Stimulated activated CD8-positive, alpha-beta memory T cell treated with anti-CD3 and anti-CD28 coated beads, Interleukin-4, amount 100 ng/mL, for 24 hours (primary cell): ENCODE data around the gene RCBTB1.
"Not testable (repeated sequence)": the region's sequence is repeated elsewhere in the genome, so short reads cannot be mapped to it uniquely, and the experiment has no call there.

ENCODE experiments used
- DNase-seq: peaks from one replicate; pipeline ENCODE4 v3.0.0-alpha.2; 2020; ENCODE audit warnings: low read depth

The RCBTB1 gene

DNA sequence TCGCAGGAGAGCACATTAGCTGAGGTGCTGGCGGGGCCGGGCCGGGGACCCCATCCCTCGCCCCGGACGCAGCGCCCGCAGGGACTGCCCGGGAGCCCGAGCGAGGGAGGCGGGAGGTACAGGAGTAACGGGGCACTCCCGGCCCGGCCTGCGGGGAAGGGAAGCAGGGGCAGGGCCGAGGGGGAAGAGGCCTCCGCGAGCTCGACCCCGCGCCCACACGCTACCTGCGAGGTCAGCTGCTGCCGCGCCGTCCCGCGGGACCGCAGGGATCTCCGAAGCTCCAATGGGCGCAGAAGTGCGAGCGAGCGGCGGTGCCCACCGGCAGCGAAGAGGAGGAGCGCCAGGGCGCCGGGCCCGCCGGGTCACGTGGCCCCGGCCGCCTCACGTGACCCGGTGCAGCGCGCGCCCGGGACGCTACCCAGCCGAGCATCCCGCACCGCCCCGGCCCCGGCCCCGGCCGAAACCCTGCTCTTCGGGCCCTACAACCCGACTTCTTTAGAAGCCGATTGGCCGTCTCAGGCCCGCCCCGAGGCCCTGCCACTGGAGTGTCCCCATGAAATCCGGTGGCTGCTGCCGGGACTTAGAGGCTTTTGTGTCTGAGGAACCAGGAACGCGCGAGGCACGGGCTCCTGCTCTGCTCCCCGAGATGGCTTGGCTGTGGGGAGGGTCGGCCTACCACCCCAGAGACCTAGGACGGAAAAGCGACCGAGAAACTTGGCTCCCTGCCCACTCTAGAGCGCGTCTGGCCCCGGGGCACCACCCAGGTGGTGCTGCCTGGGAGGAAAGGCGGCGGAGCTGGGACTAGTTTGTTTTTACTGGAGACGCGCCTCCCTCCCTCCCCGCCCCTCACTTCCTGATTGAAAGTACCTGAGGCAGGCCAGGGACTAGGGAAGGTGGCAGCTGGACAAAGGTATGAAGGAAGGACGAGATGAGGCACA, at the start of gene RCBTB1:
RCBTB1 (minus strand) TSS at position 339 of the 938 bp plus-strand sequence. CDS start 18,279 bp downstream, outside the sequence.
- peak; percentile 56 for DNase-seq

DNA sequence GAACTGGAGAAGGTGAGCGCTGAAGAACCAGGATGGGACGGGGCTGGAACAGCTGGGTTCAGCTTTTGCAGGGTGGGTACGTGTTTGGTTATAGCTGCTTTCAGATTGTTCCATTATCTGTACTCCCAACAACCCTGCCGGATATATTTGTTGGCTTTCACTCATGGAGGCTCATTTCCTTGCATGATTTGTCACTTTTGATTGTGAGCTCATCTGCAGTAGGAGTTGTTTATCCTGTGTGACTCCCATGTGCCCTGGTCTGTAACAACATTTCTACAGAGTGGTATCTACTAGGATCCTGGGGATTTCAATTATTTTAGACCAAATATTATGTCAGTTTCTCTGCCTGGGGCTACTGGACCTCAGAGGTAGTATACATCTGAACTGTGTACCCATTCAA, 48.4 kb upstream of the RCBTB1 start:
- no peak for DNase-seq

DNA sequence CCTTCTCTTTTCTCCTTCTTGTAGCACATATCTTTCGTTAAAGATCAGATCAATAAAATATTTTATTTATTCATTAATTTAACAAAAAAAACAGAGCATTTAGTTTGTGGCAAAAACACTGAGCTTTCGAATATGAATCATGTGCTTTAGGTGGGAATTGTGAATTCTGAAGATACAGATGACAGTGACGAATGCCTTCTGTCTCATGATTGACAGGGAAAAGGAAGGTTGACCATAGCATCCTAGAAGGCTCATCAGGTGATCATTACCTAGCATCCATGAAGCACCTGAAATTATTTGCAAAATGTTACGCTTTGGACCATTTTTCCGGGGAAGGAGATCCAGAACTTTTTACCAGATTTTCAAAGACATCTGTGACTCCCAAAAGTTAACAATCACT, 46.8 kb upstream of the RCBTB1 start:
- no peak for DNase-seq

DNA sequence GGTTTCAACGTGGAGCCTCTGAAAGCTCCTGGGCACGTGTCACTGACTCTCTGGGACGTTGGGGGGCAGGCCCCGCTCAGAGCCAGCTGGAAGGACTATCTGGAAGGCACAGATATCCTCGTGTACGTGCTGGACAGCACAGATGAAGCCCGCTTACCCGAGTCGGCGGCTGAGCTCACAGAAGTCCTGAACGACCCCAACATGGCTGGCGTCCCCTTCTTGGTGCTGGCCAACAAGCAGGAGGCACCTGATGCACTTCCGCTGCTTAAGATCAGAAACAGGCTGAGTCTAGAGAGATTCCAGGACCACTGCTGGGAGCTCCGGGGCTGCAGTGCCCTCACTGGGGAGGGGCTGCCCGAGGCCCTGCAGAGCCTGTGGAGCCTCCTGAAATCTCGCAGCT, 45.2 kb upstream of the RCBTB1 start:
- no peak for DNase-seq

DNA sequence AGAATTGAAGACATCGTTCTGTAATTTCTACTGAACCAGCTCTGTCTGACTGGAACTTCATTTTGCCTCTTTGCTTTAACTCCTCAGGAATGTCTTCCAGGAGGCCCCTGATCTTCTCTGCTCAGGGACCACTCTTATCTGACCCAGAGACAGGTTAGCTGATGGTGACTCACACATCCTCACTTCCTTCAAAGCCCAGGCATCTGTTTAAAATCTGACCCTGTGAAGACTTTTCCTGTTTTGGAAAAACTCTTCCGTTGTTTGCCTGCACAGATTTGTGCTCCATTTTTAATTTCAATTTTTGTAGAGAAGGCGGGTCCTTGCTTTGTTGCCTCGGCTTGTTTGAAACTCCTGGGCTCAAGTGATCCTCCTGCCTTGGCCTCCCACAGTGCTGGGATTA, 44.6 kb upstream of the RCBTB1 start:
- no peak for DNase-seq

DNA sequence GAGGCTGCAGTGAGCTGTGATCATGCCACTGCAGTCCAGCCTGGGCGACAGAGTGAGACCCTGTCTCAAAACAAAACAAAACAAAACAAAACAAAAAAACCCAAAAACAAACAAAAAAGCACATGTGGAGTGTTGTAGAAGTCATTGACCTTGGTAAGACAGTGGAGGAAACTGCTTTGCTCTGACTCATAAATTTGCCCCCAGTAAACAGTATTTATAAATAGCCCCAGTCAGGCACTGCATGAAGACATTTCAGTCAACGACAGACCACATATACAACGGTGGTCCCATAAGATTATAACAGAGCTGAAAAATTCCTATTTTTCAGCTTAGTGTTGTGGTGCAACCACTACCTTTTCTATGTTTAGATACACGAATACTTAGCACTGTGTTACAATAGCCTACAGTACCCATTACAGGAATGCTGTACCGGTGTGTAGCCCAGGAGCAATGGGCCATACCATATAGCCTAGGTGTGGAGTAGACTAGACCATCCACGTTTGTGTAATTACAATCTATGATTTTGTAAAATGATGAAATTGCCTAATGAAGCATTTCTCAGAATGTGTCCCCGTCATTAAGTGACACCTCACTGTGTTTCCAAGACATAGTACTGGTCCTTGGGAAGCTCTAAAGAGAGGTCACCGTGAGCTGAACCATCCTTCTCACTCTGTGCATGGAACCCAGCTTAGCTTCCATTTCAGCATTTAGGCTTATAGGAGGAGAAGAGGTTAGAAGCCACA, 44.0 kb upstream of the RCBTB1 start:
- no peak for DNase-seq

DNA sequence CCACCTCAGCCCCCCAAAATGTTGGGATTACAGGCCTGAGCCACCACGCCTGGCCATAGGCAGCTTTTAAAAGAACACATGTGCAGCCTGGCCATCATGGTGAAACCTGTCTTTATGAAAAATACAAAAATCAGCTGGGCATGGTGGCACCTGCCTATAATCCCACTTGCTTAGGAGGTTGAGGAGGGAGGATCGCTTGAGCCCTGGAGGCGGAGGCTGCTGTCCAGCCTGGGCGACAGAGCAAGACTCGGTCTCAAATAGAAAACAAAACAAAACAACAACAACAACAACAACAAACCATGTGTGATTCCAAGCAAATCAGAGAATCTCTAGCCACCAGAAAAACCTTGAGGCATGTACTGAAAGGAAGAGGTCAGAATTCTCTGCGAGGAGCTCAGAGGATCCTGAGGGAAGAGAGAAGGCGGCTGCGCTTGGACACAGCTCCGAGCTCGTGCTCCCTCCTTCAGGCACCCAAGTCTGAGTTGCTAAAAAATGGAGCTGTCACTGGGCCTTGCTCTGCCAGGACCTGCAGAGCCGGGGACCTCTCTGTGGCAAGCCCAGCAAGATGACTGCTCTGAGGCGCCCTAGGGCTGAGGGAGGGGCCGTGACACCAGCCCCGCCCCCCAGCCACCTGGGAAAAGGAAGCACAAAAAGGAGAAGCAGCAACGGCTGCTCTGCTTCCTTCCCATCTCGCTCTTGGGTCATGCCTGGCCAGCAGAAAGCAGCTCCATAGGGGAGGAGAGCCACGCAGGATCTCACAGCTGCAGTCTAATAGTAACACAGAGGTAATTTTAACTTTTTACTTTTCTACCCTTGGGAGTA, 42.7 kb upstream of the RCBTB1 start, which contains the start of gene ARL11:
ARL11 (plus strand) TSS at position 677 of the 822 bp plus-strand sequence. CDS start 1,941 bp downstream, outside the sequence.
- DNase-seq, result peak; percentile 53

DNA sequence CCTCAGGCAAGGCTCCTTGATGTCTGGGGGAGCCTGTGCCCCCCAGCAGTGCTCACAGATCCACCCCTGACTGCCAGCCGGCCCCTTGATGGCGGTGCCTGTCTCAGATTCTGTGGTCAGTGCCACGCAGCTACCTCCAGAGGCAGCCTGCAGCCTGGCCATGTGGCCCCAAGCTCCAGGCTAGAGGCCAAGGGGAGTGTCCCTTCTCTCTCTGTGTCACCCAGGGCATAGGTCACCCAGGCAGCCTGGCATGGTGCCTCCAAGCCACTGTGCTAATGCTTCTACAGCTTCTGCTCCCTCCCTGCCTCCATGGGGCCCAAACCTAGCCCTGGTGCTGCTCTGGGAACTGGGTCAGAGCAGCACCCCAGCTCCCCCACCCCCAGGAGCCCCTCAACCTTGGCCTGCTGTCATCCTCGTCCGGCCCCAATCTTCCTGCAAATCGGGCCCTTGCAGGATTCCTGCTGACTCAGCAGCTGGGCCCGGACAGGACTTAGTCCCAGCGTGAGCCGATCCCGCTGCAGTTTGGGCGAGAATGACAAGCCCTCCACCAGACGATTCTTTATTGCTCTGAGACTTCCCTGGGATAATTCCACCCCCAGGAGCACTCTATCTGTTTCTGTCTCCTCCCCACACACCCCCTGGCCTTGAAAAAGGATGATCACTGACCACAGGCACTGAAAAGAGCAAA, 40.2 kb upstream of the RCBTB1 start:
- DNase-seq, result no peak

DNA sequence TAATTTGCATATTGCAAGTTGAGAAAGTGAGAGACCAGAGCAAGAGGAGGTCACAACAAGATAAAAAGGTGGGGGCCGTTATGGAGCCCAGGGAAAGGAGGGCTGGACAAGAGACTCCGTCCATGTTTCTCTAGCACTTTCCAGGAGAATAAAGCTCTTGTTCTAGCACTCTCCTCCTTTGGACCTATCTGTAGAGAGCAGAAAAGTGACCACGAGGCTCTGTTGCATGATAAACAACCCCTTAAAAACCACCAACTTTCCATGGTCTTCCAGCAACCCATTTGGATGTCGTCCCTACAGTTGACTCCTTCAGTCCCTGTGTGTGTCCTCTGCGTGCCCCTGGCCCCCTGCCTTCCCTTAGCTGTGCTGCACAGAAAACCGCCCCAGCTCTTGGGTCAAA, 38.9 kb upstream of the RCBTB1 start:
- DNase-seq, result no peak

DNA sequence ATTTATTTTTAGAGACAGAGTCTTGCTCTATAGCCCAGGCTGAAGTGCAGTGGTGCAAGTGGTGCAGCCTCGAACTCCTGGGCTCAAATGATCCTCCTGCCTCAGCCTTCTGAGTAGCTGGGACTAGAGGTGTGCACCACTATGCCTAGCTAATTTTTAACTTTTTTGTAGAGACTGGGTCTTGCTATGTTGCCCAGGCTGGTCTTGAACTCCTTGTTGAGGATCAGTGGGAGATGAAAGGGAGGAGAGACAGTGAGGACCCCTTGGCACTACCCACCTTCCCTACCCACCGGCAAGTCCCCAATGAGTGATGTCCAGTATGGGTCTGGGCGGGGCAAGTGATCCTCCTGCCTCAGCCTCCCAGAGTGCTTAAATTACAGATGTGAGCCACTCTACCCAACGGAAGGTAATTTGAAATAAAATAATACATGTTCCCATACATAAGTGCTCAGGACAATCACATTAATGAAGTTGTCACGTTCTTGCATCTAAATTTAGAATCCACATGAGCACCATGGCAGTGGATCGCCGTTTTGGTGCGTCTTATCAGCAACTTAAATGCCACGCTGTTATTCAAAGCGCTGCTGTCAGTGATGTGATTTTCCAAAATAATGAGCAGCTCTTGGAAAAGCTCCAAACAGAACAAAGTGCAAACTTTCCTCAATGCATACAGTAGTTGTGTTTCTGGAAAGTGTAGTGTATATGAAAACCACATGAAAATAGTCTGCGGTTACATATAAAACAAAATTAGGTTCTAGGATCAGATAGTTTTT, 37.0 kb upstream of the RCBTB1 start:
- DNase-seq, result no peak

DNA sequence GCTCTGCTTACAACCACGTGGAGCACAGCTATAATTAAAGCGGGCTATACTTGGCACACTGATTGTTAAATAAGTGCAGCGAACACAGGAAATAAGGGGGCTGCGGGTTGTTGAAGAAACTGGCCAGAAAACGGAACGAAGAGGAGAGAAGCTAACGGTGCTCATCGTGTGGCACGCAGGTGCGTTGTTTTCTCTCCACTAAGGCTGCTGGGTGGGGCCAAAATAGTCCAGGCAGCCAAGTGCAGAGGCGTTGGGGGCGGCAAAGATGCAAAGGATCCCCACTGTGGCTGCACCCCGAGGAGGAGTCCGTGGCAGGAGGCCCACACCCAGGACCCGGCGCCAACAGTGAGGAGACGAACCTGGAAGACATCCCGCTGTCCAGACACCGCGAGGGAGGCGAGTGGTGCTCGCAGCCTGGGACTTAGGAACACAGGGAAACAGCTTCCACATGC, 34.8 kb upstream of the RCBTB1 start:
- DNase-seq, result no peak

DNA sequence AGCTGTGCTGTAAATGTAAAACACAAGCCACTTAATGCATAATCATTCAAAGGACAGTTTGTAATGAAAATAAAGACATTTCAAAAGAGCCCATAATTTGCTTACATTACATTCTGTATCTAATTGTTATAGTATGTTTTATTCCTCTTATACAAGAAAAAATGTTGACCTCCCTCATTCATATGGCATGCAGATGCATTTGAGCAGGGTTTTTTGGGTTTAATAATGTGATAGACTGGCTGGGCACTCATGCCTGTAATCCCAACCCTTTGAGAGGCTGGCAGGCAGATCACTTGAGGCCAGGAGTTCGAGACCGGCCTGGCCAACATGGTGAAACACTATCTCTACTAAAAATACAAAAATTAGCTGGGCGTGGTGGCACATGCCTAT, 31.3 kb upstream of the RCBTB1 start:
- no peak for DNase-seq

DNA sequence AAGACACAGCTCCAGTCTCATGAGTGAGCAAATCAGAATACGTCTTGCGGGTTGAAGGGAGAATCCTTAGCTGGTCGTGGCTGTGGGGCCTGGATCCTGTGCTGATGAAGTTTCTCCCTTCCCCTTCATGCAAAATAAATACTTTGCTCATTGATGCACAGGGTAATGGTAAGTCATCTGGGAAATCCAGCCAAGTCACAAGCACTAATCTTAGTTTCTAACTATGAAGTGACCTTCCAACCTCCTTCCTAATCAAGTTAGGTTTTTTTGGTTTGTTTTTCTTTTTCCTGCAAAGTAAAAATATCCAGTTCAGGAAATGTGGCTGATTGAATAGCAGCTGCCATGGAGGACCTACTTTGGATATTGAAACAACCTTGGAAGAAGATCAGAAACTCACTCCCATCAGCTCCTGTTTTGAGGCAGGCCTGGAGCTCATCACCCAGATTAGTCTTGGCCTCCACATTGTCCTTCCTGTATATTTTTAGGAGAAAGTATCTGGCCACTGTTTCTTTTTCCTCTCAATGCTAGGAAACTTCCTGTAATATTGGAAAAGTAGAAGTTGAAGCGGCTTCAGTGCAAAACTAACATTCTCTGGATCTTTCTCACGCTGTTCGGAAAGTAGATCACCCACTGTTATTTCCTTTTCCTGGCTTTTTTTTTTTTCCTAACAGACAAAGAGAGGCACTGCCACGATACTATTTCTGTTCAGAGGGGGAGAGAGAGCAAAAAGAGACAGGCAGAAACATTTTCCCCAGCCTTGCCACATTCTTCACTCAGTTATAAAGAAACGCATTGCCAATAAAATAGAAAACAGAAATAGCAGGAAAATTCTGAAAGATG, 30.7 kb upstream of the RCBTB1 start:
- no peak for DNase-seq

DNA sequence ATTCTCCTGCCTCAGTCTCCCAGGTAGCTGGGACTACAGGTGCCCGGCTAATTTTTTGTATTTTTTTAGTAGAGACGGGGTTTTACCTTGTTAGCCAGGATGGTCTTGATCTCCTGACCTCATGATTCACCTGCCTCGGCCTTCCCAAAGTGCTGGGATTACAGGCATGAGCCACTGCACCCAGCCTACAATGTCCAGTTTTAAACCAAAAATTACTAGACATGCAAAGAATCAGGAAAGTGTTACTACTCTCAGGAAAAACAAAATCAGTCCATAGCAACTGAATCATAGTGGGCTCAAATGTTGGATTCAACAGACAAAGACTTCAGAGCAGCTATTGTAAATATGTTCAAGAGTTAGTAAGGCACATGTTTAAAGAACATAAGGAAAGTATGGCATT, 26.7 kb upstream of the RCBTB1 start:
- DNase-seq, result not testable (repeated sequence)

DNA sequence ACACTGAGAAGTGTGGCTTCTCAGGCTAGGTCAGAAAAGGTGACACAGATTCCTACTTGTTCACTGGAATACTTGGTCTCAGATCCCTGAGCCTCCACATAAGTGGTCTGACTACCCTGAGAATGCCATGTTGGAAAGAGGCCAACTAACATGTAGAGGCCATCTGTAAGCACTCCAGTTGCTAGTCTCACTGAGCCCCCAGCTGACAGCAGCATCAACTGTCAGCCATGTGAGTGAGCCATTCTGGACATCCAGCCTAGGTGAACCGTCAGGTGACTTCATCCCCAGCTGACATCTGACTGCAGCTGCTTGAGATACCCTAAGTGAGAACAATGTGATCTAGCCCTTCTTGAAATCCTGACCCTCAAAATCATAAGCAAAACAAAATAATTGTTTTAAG, 24.8 kb upstream of the RCBTB1 start:
- DNase-seq, result no peak

DNA sequence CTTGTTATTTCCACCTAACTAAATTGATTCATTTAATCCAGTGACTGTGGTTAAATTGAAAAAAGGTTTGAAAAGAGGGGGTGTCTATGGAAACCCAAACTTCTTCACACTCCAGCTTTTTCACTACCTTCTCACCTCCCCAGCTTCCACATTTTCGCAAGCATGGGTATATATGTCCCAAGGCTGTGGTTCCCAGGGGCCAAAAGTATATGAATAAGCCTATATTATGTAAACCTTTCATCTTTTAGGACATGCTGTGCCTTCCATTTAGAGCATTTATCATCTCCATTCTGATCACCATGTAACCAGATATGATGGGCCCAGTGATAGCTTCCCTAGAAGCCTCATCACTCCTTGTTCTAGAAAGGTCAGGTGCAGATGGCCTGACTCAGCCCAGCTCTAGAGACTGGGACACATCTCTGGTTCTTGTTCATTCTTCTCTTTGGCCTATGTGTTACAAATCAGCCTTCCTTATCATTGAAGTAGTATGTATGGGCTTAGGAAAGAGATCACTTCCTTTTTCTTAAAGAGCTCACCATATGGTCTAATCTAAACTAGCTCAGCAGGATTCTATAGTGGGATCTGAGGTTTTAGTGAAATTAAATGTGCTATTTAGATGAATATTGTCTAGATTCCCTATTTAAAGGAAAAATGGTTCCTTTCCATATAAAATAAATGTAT, 23.4 kb upstream of the RCBTB1 start:
- no peak for DNase-seq

DNA sequence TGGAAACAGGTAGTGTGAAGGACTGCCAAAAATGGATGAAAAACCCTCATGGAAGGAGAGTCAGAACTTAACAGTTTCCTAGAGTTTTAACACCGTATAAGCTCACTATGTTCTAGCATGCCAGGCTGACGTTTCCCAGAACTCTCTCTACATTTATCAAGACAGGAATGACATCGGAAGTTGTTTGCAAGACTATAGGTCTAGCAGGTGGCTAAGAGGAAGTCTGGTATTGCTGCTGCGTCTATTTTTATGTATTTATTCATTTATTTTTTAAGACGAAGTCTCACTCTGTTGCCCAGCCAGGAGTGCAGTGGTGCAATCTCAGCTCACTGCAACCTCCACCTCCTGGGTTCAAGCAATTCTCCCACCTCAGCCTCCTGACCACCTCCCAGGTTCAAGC, 22.4 kb upstream of the RCBTB1 start:
- DNase-seq, result no peak

DNA sequence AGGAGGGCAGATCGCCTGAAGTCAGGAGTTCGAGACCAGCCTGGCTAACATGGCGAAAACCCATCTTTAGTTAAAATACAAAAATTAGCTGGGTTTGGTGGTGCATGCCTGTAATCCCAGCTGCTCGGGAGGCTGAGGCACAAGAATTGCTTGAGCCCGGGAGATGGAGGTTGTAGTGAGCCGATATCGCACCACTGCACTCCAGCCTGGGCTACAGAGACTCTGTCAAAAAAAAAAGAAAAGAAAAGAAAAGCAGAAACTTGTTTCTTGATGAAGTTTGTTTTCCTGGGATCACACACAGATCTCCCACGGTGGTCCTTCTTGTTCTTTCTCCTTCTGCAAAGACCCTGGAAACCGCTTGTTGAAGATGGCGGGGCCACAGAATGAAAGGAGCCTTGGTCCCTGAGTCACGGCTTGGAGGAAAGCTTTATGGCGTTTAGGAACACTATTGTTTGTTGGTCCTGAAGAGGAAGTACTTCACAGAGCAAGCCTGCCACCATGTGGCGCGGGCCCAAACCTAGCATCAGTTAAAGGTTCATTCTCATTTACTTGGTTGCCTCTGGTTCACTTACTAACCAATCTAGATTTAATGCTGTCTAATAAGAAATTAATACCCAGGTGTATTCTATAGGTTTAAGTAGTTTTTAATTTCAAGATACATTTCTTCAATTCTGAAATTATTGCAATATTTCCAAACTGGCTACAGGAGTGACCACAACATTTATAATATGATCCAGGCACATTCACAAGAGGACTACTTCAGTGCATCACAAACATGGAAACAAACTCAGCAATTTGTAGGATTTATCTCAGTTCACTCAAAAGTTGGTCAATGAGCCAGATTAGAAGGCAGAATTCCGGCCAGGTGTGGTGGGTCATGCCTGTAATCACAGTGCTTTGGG, 21.6 kb upstream of the RCBTB1 start:
- peak; percentile 68 for DNase-seq
